OCI-LY7 (cell line): Measurements from ENCODE around the gene DNAJC7. TPM values are rescaled to one million over a fixed set of nuclear protein-coding genes. Genes with fewer than 3 reads are reported as not detected.
A peak's percentile ranks its signal among the peaks of the same experiment; 100 is the strongest.

Experiments
- BruUV-seq: library from RNA; stranded (reverse); fragments of 400-500 nt; replicated peaks from 2 replicates; lab custom pipeline; 2021; lab: Mats Ljungman, UMichigan
- CTCF ChIA-PET: fragments of 300-600 bp; sonication (Branson Sonifier 250); formaldehyde crosslinking; loops from one replicate; lab custom pipeline; 2022; ENCODE audit warnings: antibody characterized with exemption; ENCODE audit not compliant: unreplicated experiment; lab: Charles Lee
- POLR2A ChIA-PET: fragments of 300-600 bp; sonication (Branson Sonifier 250); formaldehyde crosslinking; loops from one replicate; lab custom pipeline; 2022; ENCODE audit warnings: antibody characterized with exemption; lab: Charles Lee
- DNase-seq: peaks from one replicate; pipeline ENCODE4 v3.0.0-alpha.2; 2015; ENCODE audit warnings: low spot score
- H2AFZ ChIP-seq: fragments of 200-600 bp; sonication (generic), shearing (Covaris generic); 2 replicates; pipeline ENCODE4 v1.6.1; 2014; ENCODE audit warnings: mild to moderate bottlenecking, antibody characterized with exemption, low read length, moderate library complexity
- H3K27ac ChIP-seq: fragments of 200-600 bp; sonication (generic); 2 replicates; pipeline ENCODE4 v1.5.1; 2014; ENCODE audit warnings: mixed run types, low read depth, mild to moderate bottlenecking, moderate library complexity, low read length, inconsistent platforms; ENCODE audit not compliant: poor library complexity, severe bottlenecking
- H3K36me3 ChIP-seq: fragments of 200-600 bp; sonication (generic); 2 replicates; pipeline ENCODE4 v1.6.1; 2014; ENCODE audit warnings: mild to moderate bottlenecking, antibody characterized with exemption, low read length, moderate library complexity, mixed read lengths; ENCODE audit not compliant: insufficient read depth
- H3K4me1 ChIP-seq: fragments of 200-600 bp; sonication (generic); 2 replicates; pipeline ENCODE4 v1.5.1; 2014; ENCODE audit warnings: mild to moderate bottlenecking, low read length; ENCODE audit not compliant: insufficient read depth, poor library complexity, severe bottlenecking
- H3K4me2 ChIP-seq: fragments of 200-600 bp; sonication (generic); 2 replicates; pipeline ENCODE4 v1.6.1; 2014; ENCODE audit warnings: mild to moderate bottlenecking, low read length
- H3K4me3 ChIP-seq: fragments of 200-600 bp; sonication (generic); 2 replicates; pipeline ENCODE4 v1.5.1; 2014; ENCODE audit warnings: mild to moderate bottlenecking, low read depth, low read length; ENCODE audit not compliant: poor library complexity, severe bottlenecking
- H3K79me2 ChIP-seq: fragments of 200-600 bp; sonication (generic); 2 replicates; pipeline ENCODE4 v1.6.1; 2016; ENCODE audit warnings: low read depth, mild to moderate bottlenecking, low read length, moderate library complexity, mixed read lengths; ENCODE audit not compliant: insufficient read depth
- H3K9me2 ChIP-seq: fragments of 200-600 bp; sonication (generic); 2 replicates; pipeline ENCODE4 v1.6.1; 2016; ENCODE audit warnings: mild to moderate bottlenecking, low read length, mixed read lengths; ENCODE audit not compliant: insufficient read depth
- H3K9me3 ChIP-seq: fragments of 200-600 bp; sonication (generic); 2 replicates; pipeline ENCODE4 v1.6.1; 2014; ENCODE audit warnings: mild to moderate bottlenecking, mixed run types, low read length, mixed read lengths
- H4K20me1 ChIP-seq: fragments of 200-600 bp; sonication (generic); 2 replicates; pipeline ENCODE4 v1.6.1; 2014; ENCODE audit warnings: mild to moderate bottlenecking, antibody characterized with exemption, low read length, moderate library complexity, mixed read lengths; ENCODE audit not compliant: insufficient read depth
- CTCF ChIP-seq: fragments of 200-600 bp; sonication (generic); conservative IDR thresholded peaks from 2 replicates; pipeline ENCODE4 v1.5.1; 2014; ENCODE audit warnings: mild to moderate bottlenecking, antibody characterized with exemption, low read length, moderate library complexity, mixed read lengths
- EZH2phosphoT487 ChIP-seq: fragments of 200-600 bp; sonication (generic); IDR thresholded peaks from 2 replicates; pipeline ENCODE4 v1.6.1; 2018; ENCODE audit warnings: low read depth, borderline replicate concordance, mild to moderate bottlenecking, mixed run types, antibody characterized with exemption, low read length, moderate library complexity, mixed read lengths
- intact Hi-C: fragments of 100-400 bp; cut with micrococcal nuclease; formaldehyde crosslinking; loops from one replicate; pipeline ENCODE4 v1.10.0; 2022; ENCODE audit not compliant: unreplicated experiment
- total RNA-seq, 2 experiments: library from RNA; depleted of rRNA in 1 of 2; stranded (reverse); fragments of >200 nt in 1 of 2; shearing (Covaris generic) in 1 of 2; gene quantifications; 2 replicates each; pipeline ENCODE4 v1.2.3, GENCODE V29; 2014 to 2022

Gene DNAJC7
- total RNA-seq, 2 experiments from 2014 or later: 76.4 to 124 TPM

- Histone ChIP-seq H3K9me3 (0 out of 2 replicates have a peak, but pooled peaks cover 2% of the 10 kb centered on the region), H4K20me1 (no peaks in the 10 kb centered on the region), H3K27ac (no peak overlapping the region), H3K79me2 (no peaks in the 10 kb centered on the region), H3K4me3 (no peak overlapping the region), H3K4me1 (no peaks in the 10 kb centered on the region), H3K4me2 (no peak overlapping the region), H2AFZ (no peak overlapping the region), H3K9me2 (no peaks in the 10 kb centered on the region), H3K36me3 (no peaks in the 10 kb centered on the region)
- DNase-seq: no peak
- no TSS peak for BruUV-seq
- ChIA-PET CTCF (no interaction called here), POLR2A (no interaction called here)
- no peak for TF ChIP-seq CTCF
- TF ChIP-seq EZH2phosphoT487: no peak
- intact Hi-C loops: no loop called here
Observed at GRCh38 chr17:42051013-42051400, 33.8 kb upstream of the DNAJC7 start.

- ChIA-PET CTCF (no interaction called here), POLR2A (no interaction called here)
- no peak for DNase-seq
- H3K4me3 ChIP-seq: no peak within 1 kb of the TSS
- no peaks in the 10 kb centered on the region for H3K9me2 ChIP-seq
- H3K27ac ChIP-seq: no peak within 1 kb of the TSS
- no peaks in the 10 kb centered on the region for H4K20me1 ChIP-seq
- no peaks in the 10 kb centered on the region for H3K9me3 ChIP-seq
- TF ChIP-seq CTCF: peak; percentile 37; the same call in 1 of the 2 replicates
- TF ChIP-seq EZH2phosphoT487: no peak
- no peaks in the 10 kb centered on the region for H3K79me2 ChIP-seq
- no TSS peak for BruUV-seq
- no peaks in the 10 kb centered on the region for H3K36me3 ChIP-seq
- intact Hi-C loops: no loop called here
- H3K4me2 ChIP-seq: no peak within 1 kb of the TSS
- H2AFZ ChIP-seq: no peak within 1 kb of the TSS
- no peaks in the 10 kb centered on the region for H3K4me1 ChIP-seq
Observed at GRCh38 chr17:42050393-42051012, 33.3 kb upstream of the DNAJC7 start, which contains the start of gene C17orf113. TSS of gene C17orf113 (minus strand) at chr17:42050601. CDS start at chr17:42043376, 7,225 bp downstream.

GRCh38 chr17:42049834-42050392 is 32.7 kb upstream of the DNAJC7 start:
- no peaks in the 10 kb centered on the region for H3K9me2 ChIP-seq
- no peaks in the 10 kb centered on the region for H4K20me1 ChIP-seq
- no peaks in the 10 kb centered on the region for H3K36me3 ChIP-seq
- intact Hi-C loops: no loop called here
- no peak for DNase-seq
- no peaks in the 10 kb centered on the region for H3K9me3 ChIP-seq
- ChIA-PET POLR2A (no interaction called here), CTCF (no interaction called here)
- no peak overlapping the region for H3K4me2 ChIP-seq
- H3K27ac ChIP-seq: no peak overlapping the region
- no peak for TF ChIP-seq EZH2phosphoT487
- no peak for TF ChIP-seq CTCF
- no peaks in the 10 kb centered on the region for H3K4me1 ChIP-seq
- BruUV-seq: no TSS peak
- no peaks in the 10 kb centered on the region for H3K79me2 ChIP-seq
- H2AFZ ChIP-seq: no peak overlapping the region
- H3K4me3 ChIP-seq: no peak overlapping the region
